NCI-H2196 (cell line): ENCODE results near the gene MPIG6B.

Source experiments
- DNase-seq: peaks from one replicate; lab custom pipeline; 2025; ENCODE audit not compliant: unreplicated experiment; lab: John Stamatoyannopoulos, UW

Gene MPIG6B

DNA sequence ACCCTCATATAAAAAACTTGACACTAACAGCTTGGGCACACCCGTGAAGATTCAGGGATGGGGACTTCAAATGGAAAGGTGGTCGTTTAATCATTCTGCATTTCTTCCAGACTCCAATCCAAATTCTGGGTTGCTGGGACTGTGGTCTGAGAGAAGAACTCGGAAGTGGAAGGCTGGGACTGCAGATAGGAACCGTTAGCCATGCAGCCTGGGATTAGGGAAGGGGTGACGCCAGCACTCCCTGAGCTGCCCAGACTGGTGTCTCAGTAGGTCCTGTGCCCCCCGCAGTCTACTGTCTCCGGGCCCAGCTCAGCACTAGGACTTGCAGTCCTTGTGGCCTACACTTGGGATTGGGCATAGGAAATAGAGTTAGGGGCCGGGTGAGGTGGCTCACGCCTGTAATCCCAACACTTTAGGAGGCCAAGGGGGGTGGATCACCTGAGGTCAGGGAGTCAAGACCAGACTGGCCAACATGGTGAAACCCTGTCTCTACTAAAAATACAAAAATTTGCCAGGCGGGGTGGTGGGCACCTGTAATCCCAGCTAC is 13.7 kb downstream of the MPIG6B start:
- DNase-seq = no peak

- DNase-seq = peak; percentile 16
Observed at GRCh38 chr6:31737315-31737990, 14.3 kb downstream of the MPIG6B start.

GRCh38 chr6:31737991-31738979 is 15.1 kb downstream of the MPIG6B start:
- DNase-seq = peak; percentile 89

DNA sequence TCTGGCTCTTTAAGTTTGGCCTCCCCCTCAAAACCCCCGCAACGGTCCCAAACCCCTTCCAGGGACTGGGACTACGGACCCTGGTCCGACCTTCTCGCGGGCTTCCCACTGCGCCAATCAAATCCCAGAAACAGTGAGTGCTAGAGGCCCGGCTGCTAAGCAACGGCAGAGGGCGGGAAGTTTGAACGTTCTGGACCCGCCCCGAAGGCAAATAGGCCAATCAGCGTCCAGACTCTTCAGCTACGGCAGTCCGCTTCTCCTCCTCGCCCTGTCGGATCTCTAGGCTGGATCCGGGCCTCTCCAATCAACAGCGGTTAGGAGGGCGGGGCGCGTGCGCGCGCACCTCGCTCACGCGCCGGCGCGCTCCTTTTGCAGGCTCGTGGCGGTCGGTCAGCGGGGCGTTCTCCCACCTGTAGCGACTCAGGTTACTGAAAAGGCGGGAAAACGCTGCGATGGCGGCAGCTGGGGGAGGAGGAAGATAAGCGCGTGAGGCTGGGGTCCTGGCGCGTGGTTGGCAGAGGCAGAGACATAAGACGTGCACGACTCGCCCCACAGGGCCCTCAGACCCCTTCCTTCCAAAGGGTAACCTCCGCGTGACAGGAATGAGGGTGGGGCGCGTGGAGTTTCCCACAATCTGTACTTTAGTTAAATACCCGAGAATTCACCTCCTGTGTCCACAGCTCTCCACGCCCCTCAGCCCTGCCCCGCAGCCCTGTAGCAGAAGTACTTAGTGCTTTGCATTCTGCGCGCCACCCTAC is 16.6 kb downstream of the MPIG6B start, which contains the start of gene MSH5:
Gene MSH5 (plus strand): TSS at position 367 of the 758 bp plus-strand sequence. CDS start 462 bp downstream, outside the sequence.
- peak; percentile 99 for DNase-seq

GRCh38 chr6:31740397-31741223 is 17.4 kb downstream of the MPIG6B start:
- DNase-seq = peak; percentile 50

- no peak for DNase-seq
Observed at GRCh38 chr6:31741815-31742214, 18.6 kb downstream of the MPIG6B start.

GRCh38 chr6:31742894-31743293 is 19.7 kb downstream of the MPIG6B start:
- DNase-seq = no peak

- no peak for DNase-seq
Observed at GRCh38 chr6:31744422-31744821, 21.2 kb downstream of the MPIG6B start.

DNA sequence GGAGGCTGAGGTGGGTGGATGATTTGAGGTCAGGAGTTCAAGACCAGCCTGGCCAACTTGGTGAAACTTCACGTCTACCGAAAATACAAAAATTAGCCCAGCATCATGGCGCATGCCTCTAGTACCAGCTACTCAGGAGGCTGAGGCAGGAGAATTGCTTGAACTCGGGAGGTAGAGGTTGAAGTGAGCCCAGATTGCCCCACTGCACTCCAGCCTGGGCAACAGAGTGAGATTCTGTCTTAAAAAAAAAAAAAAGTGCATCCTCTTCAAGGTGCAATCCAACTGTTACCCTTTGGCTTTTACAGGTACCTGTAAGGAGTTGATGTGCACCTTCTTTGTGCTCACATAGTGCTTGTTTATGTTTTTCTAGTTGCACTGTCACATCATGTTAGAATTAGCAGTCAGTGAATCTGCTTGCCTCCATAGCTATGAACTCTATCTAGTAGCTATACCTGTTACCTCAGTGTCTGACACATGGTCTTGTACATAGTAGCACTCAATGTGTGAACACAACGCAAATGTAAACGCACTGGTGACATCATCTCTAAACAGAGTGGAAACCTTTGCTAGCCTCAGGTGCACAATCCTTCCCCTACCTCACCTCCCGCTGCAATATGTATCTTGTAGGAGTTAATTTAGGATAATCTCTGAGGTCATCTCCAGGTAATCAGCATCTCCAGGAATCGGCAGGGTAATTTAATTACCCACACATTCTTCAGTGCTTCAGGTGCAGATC is 26.3 kb downstream of the MPIG6B start:
- DNase-seq = peak; percentile 16

DNA sequence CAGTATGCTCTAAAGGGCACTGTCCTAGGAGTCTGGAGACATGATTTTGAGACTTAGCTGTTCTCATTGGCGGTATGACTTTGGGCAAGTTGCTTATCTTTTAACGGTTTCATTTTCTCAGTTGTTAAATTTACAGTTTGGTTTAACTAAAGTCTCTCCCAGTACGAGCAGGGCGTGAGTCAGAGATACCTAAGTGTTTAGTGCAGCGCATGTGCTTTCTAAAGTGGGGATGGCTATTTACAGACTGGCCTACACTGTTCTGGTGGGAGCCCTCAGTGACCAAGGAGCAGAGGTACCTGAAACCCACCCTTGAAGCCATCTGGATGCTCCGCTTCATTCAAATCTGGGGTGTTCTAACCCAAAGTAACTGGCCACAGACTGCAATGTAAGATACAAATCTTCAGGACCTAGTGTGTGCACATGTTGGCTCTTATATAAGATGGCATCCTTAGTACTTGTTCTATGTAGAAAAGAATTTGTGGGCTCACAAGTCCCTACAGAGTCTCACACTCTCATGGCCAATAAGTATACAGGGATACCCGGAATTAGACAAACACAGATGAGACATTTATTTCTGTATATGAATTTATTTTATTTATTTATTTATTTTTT is 27.3 kb downstream of the MPIG6B start:
- DNase-seq = no peak

DNA sequence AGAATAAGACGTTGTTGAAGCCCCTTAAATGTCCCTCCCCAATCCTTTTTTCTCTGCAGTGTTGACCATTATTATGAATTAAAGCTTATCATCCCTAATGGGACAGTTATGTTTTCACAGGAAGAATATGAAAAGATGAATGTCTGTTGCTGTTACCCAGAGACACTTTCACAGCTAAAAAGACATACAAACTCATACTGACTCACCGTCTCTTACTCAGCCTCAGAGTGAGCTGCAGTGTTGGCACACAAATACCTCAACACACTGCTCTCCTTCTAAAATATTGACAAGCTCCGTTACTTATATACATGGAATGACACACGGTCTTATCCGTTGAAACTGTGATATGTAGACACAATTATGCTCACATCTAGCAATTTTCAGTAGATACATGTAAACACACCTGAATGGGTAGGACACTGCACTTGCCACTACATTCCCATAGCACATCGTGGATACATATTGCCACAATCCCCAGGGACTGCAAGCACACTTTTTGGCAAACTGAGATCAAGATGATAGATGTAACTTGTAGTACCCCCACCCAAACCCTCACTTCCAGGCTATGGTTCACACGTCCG is 29.7 kb downstream of the MPIG6B start:
- no peak for DNase-seq

DNA sequence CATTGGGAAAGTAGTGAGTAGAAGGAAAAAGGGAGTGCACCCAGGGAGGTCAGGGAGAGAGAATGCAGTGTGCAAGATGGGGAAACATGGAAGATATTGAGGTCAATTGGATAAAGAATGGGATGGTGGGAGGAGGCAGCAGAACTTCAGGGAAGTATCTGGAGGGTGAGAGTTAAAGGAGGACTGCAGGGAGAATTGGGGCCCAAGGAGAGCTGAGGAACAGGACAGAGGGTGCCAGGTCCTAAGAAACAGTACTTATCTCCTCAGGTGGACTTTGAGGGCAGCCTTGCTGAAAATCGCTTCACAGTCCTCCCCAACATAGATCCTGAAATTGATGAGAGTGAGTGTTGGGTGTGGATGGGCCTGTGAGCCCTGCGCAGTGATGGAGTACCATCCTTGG is 35.1 kb downstream of the MPIG6B start:
- DNase-seq = no peak

GRCh38 chr6:31760790-31761189 is 37.6 kb downstream of the MPIG6B start:
- DNase-seq = no peak

DNA sequence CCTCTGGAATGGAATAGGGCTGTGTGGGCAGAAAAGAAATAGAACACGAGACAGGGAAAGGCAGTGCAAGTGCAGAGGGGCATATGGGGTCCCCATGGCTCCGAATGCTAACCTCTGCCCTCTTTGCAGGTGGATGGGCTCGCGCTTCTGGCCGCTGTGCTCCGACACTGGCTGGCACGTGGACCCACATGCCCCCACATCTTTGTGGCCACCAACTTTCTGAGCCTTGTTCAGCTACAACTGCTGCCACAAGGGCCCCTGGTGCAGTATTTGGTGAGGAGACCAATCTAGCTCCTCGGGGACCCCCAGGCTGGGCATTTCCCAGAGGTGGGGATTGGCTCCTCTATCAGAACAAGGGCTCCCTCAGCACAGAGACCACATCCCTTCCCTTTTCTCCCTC is 38.2 kb downstream of the MPIG6B start:
- DNase-seq = no peak

DNA sequence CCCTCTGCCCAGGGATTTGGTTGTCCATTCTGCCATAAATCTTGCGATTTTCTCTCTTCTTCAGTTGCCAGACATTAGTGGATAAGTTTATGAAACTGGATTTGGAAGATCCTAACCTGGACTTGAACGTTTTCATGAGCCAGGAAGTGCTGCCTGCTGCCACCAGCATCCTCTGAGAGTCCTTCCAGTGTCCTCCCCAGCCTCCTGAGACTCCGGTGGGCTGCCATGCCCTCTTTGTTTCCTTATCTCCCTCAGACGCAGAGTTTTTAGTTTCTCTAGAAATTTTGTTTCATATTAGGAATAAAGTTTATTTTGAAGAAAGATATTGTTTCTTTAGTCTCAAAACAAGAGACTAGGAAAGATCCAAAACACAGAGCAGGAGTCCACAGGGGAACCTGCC is 39.2 kb downstream of the MPIG6B start, which contains the start of gene SAPCD1:
Gene SAPCD1 (plus strand): TSS at position 301 of the 400 bp plus-strand sequence. CDS start 399 bp downstream, outside the sequence.
- no peak for DNase-seq

GRCh38 chr6:31762878-31763618 is 39.9 kb downstream of the MPIG6B start:
- DNase-seq = no peak

DNA sequence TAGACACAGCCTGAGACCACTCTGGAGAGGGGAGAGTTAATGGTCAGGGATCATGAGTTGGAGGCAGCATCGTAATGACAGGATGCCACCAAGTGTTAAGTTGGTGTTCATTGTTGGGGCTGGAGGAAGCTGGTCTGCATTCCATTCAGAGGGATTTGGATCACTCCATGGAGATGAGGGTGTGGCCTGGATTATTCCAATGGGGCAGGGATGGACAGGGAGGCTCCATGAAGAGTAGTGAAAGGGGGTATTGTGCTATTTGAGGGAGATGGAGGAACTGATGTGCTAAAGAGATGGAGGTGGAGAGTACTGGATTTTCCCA is 40.4 kb downstream of the MPIG6B start:
- DNase-seq = no peak

DNA sequence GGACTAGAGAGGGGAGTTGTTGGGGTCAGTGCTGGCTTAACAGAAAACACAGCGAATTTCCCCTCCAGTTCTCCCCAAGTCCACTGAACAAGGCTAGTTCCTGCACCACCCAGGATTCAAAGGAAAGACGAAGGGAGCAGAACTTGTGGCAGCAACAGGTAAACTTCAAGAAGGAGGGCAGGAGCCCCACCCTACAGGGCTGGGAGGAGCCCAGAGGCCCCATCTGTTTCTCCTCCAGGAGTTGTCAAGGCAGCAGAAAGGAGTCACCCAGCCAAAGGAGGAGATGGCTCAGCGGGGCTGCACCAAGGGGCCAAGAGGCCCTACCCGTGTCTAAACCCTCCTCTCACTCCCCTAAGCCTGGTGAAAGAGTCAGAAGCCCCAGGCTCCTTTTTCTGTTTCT is 41.0 kb downstream of the MPIG6B start:
- no peak for DNase-seq
